Measurements from ENCODE around the gene SIN3A. TPM values are rescaled to one million over a fixed set of nuclear protein-coding genes. Genes with fewer than 3 reads are reported as not detected.

SIN3A gene
- total RNA-seq, 5 donors from 2014 or later (not counting 1 experiment from before 2014, with no cell fraction given): 117 to 137 (median 136) TPM

DNA sequence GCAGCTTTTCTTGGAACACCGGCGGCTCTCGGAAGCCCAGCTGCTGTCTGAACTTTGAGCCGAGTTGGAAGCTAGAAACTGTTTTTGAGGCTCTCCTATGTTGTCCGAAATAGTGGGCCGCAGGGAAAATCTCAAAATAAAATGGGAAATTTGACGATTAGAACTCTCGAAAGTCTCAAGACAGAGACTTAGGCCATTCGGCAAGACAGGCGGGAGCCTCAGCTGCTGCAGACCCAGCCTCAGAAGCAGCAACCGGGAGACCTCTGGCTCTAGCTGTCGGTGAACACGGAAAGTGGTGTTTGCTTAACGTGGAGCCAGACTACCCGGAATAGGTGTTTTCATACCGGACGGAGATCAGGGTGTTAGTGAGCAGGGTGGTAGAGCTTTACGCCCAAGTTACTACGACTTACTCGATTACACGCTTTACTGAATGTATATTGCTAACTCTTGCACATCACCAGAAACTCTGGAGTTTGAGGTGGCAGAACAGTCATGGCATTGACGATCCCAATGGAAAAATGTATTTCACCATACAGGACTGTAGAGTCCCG is 82.7 kb downstream of the SIN3A start:
- Mint-ChIP-seq H3K4me3 (peak overlapping the region; percentile 89 to 91 (median 90)), H3K9me3 (no peaks in the 10 kb centered on the region), H3K4me1 (peaks cover 16 to 27% (median 26%) of the 10 kb centered on the region in 3 donors), H3K27ac (peak overlapping the region; percentile 95), H3K36me3 (peaks cover 30% of the 10 kb centered on the region), H3K27me3 (no peaks in the 10 kb centered on the region)
- no peaks in the 10 kb centered on the region for H3K27me3 ChIP-seq (replicated peaks in 1 of 2; ENCODE audit: control insufficient read depth in 2 of 2, extremely low read depth in 1 of 2, insufficient read depth in 2 of 2, low read length in 1 of 2)
- CTCF ChIA-PET: interaction anchor here (0.6 to 2.3 kb wide), 11 partner anchors 10 to 431 kb away, joined by 3 to 16 read pairs (median 3); partner anchors contain the start of genes COX5A (in 1 of the 2), IMP3 (in 1 of the 2), PPCDC (in 1 of the 2) and SIN3A (in 1 of the 2)
- POLR2A ChIA-PET: interaction anchor here (0.6 to 1.2 kb wide), 2 partner anchors 21 to 314 kb away, joined by 3 read pairs; no protein-coding TSS in a partner anchor
- ATAC-seq (replicated peaks in 1 of 4) (peak in 1 of 4 experiments; percentile 12), DNase-seq (peak in 1 of 35 experiments; percentile 51)
- WGBS (ENCODE audit: insufficient coverage): 7% methylated on average over 14 of the region's 23 CpGs
- peak overlapping the region; percentile 91 to 93 for H3K4me3 ChIP-seq (ENCODE audit: control insufficient read depth in 1 of 2, extremely low read depth in 1 of 2, low read length in 1 of 2)
- H3K9me3 ChIP-seq: no peaks in the 10 kb centered on the region
- peak overlapping the region; percentile 92 for H3K27ac ChIP-seq (ENCODE audit: low read length)
- peaks cover 2 to 57% of the 10 kb centered on the region in 2 donors for H3K36me3 ChIP-seq (ENCODE audit: control insufficient read depth in 2 of 2, extremely low read depth in 1 of 2, insufficient read depth in 1 of 2, low read length in 1 of 2)
- H3K4me1 ChIP-seq (ENCODE audit: control insufficient read depth in 1 of 2, extremely low read depth in 1 of 2, insufficient read depth in 2 of 2, low read length in 2 of 2): peaks cover 3 to 18% of the 10 kb centered on the region in 2 experiments

DNA sequence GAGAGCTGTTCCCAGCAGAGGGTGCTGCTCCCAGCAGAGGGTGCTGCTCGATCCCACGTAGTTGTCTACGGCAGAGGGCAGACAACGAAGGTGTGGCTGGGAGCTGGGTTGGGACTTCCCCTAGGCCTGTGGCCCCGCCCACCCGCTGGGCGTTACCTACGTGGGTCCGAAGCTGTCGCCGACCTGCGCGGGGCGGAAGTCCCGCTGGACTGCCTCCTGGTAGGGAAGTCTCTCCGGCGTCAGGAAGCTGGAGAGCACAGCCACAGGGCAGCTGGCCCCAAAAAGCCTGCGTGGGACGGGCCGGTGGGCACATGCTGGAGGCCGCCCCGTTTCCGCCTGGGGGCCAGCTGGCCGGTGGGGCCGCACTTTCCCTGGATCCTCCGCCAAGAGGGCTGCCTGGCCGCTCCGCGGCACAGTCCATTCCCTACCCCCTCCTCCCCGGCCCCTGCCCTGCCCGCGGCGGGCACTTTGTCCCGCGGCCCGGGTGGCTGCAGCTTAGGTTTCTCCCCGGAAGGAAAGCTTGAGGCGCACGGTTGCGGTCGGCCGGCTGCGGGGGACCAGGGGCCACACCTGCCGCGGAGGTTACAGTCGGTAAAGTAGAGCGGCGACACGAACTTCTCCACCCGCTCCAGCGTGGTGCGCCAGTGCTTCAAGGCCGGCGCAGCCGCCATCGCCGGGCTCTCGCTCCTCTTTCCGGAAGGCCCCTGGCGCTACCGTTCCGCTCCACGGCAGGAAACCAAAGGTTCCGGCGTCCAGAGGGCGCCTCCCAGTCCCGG is 83.4 kb downstream of the SIN3A start, which contains the start of gene MAN2C1:
MAN2C1 (minus strand) TSS at position 695 of the 776 bp plus-strand sequence; CDS start at position 671, 24 bp downstream.
- Mint-ChIP-seq H3K27me3 (no peaks in the 10 kb centered on the region), H3K27ac (peak within 1 kb of the TSS; percentile 95), H3K36me3 (peaks cover 29% of the 10 kb centered on the region), H3K4me1 (peaks cover 16 to 27% (median 26%) of the 10 kb centered on the region in 3 donors), H3K4me3 (peak within 1 kb of the TSS; percentile 89 to 91 (median 90)), H3K9me3 (no peaks in the 10 kb centered on the region)
- Histone ChIP-seq H3K4me1 (ENCODE audit: control insufficient read depth in 1 of 2, extremely low read depth in 1 of 2, insufficient read depth in 2 of 2, low read length in 2 of 2) (peaks cover 3 to 18% of the 10 kb centered on the region in 2 experiments), H3K27ac (ENCODE audit: low read length) (peak within 1 kb of the TSS; percentile 92), H3K9me3 (no peaks in the 10 kb centered on the region), H3K4me3 (ENCODE audit: control insufficient read depth in 1 of 2, extremely low read depth in 1 of 2, low read length in 1 of 2) (peak within 1 kb of the TSS; percentile 91 to 93), H3K27me3 (replicated peaks in 1 of 2; ENCODE audit: control insufficient read depth in 2 of 2, extremely low read depth in 1 of 2, insufficient read depth in 2 of 2, low read length in 1 of 2) (no peaks in the 10 kb centered on the region), H3K36me3 (ENCODE audit: control insufficient read depth in 2 of 2, extremely low read depth in 1 of 2, insufficient read depth in 1 of 2, low read length in 1 of 2) (peaks cover 2 to 57% of the 10 kb centered on the region in 2 donors)
- ChIA-PET POLR2A (interaction anchor here (0.5 to 1.2 kb wide), 7 partner anchors 14 to 315 kb away, joined by 3 to 8 read pairs (median 3); partner anchors contain the start of gene SIN3A (in 1 of the 2)), CTCF (interaction anchor here (0.5 to 2.3 kb wide), 28 partner anchors 8 to 430 kb away, joined by 3 to 18 read pairs (median 4); partner anchors contain the start of genes COMMD4 (in 1 of the 2), COX5A (in 1 of the 2), IMP3 (in 1 of the 2) and NEIL1 (in 1 of the 2))
- WGBS (ENCODE audit: insufficient coverage): under 1% methylated on average over 57 of the region's 67 CpGs
- DNase-seq: peak; percentile 73 to 96 (median 84)
- peak; percentile 92 to 94 (median 92) for ATAC-seq (replicated peaks in 1 of 4)

DNA sequence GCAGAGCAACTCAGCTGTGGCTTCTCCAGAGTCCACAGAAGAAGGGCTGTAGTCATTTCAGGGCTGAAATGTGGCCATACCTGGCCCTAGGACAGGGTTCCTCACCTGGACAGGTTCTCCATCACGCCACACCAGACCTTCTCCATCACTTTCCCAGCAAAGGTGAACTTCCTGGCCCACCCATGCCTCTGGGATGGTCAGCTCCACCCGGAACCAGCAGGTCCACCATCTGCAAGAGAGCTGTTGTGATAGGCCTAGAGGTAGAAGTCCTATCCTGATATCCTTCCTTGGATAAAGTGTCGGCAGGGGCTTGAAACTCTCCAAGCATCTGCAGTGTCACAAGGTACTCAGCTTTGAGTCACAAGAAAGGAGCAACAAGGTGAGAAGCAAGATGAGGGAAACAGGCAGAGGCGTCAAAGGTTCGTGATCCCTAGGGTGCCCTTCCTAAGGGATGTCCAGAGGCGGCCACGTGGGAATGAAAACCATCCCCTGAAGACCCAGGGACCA is 84.0 kb downstream of the SIN3A start:
- H3K36me3 Mint-ChIP-seq: peaks cover 28% of the 10 kb centered on the region
- H3K36me3 ChIP-seq (ENCODE audit: control insufficient read depth in 2 of 2, extremely low read depth in 1 of 2, insufficient read depth in 1 of 2, low read length in 1 of 2): peaks cover 2 to 60% of the 10 kb centered on the region in 2 donors

DNA sequence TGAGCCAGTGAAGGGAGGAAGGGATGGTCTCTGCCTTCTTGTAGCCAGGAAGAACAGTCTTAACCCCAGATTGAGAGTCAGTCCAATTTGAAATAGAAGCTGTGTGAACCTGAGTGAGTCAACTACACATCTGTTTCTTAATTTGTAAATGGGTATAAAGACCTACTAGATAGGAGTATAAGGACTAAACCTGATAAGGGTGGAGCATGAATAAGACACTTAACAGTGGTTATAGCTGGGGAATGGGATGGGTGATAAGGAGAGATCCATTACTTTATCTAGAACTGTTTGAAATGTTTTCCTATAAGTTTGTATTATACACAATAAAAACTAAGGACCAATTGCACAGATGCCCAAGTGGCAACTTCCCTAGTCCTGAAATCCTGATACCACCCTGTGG is 84.5 kb downstream of the SIN3A start:
- CTCF ChIA-PET: interaction anchor here in 1 of 2 donors (1.0 to 1.7 kb wide), 8 partner anchors 9 to 274 kb away, joined by 3 to 17 read pairs (median 5); no protein-coding TSS in a partner anchor

More for the DNA sequence above, 84.0 kb downstream of the SIN3A start:
- DNase-seq: no peak
- Histone ChIP-seq H3K27me3 (replicated peaks in 1 of 2; ENCODE audit: control insufficient read depth in 2 of 2, extremely low read depth in 1 of 2, insufficient read depth in 2 of 2, low read length in 1 of 2) (no peaks in the 10 kb centered on the region), H3K27ac (ENCODE audit: low read length) (peak overlapping the region; percentile 92), H3K4me1 (ENCODE audit: control insufficient read depth in 1 of 2, extremely low read depth in 1 of 2, insufficient read depth in 2 of 2, low read length in 2 of 2) (peaks cover 3 to 18% of the 10 kb centered on the region in 2 experiments), H3K4me3 (ENCODE audit: control insufficient read depth in 1 of 2, extremely low read depth in 1 of 2, low read length in 1 of 2) (peak overlapping the region; percentile 91 to 93), H3K9me3 (no peaks in the 10 kb centered on the region)
- H3K27me3 Mint-ChIP-seq: no peaks in the 10 kb centered on the region
- 30% methylated on average over 6 of the region's 7 CpGs for WGBS (ENCODE audit: insufficient coverage)
- peak overlapping the region; percentile 66 to 95 for H3K27ac Mint-ChIP-seq
- no peaks in the 10 kb centered on the region for H3K9me3 Mint-ChIP-seq
- no peak for ATAC-seq (replicated peaks in 1 of 4)
- peaks cover 16 to 28% (median 27%) of the 10 kb centered on the region in 3 donors for H3K4me1 Mint-ChIP-seq
- POLR2A ChIA-PET: interaction anchor here (0.5 to 1.2 kb wide), 5 partner anchors 17 to 88 kb away, joined by 3 to 8 read pairs (median 3); partner anchors contain the start of gene SIN3A (in 1 of the 2)
- CTCF ChIA-PET: interaction anchor here (0.6 to 2.3 kb wide), 19 partner anchors 9 to 344 kb away, joined by 3 to 18 read pairs (median 4); partner anchors contain the start of genes COMMD4 (in 1 of the 2), IMP3 (in 1 of the 2), PPCDC (in 1 of the 2) and SIN3A (in 1 of the 2)
- H3K4me3 Mint-ChIP-seq: peak overlapping the region; percentile 89 to 91 (median 90)

DNA sequence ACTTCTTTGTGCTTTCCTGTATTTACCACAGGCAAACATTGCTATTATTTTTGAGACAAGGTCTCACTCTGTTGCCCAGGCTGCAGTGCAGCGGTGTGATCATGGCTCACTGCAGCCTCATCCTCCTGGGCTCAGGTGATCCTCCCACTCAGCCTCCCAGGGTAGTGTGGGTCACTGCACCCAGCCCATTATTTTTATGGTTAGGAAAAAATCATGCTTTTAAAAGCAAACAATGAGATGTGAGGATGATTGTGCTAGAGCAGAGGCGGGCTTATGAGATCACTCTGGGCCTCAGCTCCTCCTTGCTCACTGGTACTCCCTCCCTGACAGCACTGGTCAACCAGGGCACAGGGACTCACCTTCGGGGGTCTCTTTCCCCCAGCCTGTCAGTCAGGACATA is 85.3 kb downstream of the SIN3A start:
- Histone ChIP-seq H3K27me3 (replicated peaks in 1 of 2; ENCODE audit: control insufficient read depth in 2 of 2, extremely low read depth in 1 of 2, insufficient read depth in 2 of 2, low read length in 1 of 2) (no peaks in the 10 kb centered on the region), H3K4me1 (ENCODE audit: control insufficient read depth in 1 of 2, extremely low read depth in 1 of 2, insufficient read depth in 2 of 2, low read length in 2 of 2) (peaks cover 3 to 18% of the 10 kb centered on the region in 2 experiments), H3K4me3 (ENCODE audit: control insufficient read depth in 1 of 2, extremely low read depth in 1 of 2, low read length in 1 of 2) (no peak overlapping the region), H3K9me3 (no peaks in the 10 kb centered on the region), H3K27ac (ENCODE audit: low read length) (no peak overlapping the region), H3K36me3 (ENCODE audit: control insufficient read depth in 2 of 2, extremely low read depth in 1 of 2, insufficient read depth in 1 of 2, low read length in 1 of 2) (peaks cover 3 to 60% of the 10 kb centered on the region in 2 donors)
- Mint-ChIP-seq H3K36me3 (peaks cover 22% of the 10 kb centered on the region), H3K27ac (no peak overlapping the region), H3K9me3 (no peaks in the 10 kb centered on the region), H3K4me1 (peaks cover 16 to 28% (median 27%) of the 10 kb centered on the region in 3 donors), H3K4me3 (no peak overlapping the region), H3K27me3 (no peaks in the 10 kb centered on the region)
- ChIA-PET CTCF (interaction anchor here in 1 of 2 donors (1.4 kb wide), 1 partner anchor 275 kb away, joined by 7 read pairs; no protein-coding TSS in a partner anchor), POLR2A (no interaction called here)
- DNase-seq: no peak
- ATAC-seq (replicated peaks in 1 of 4): no peak
- no CpG with 5 or more reads among the region's 3 CpGs for WGBS (ENCODE audit: insufficient coverage)

More for the DNA sequence above, 84.5 kb downstream of the SIN3A start:
- Histone ChIP-seq H3K27ac (ENCODE audit: low read length) (peak overlapping the region; percentile 92), H3K9me3 (no peaks in the 10 kb centered on the region), H3K4me1 (ENCODE audit: control insufficient read depth in 1 of 2, extremely low read depth in 1 of 2, insufficient read depth in 2 of 2, low read length in 2 of 2) (peaks cover 3 to 18% of the 10 kb centered on the region in 2 experiments), H3K27me3 (replicated peaks in 1 of 2; ENCODE audit: control insufficient read depth in 2 of 2, extremely low read depth in 1 of 2, insufficient read depth in 2 of 2, low read length in 1 of 2) (no peaks in the 10 kb centered on the region), H3K36me3 (ENCODE audit: control insufficient read depth in 2 of 2, extremely low read depth in 1 of 2, insufficient read depth in 1 of 2, low read length in 1 of 2) (peaks cover 2 to 60% of the 10 kb centered on the region in 2 donors), H3K4me3 (ENCODE audit: control insufficient read depth in 1 of 2, extremely low read depth in 1 of 2, low read length in 1 of 2) (no peak overlapping the region)
- H3K27ac Mint-ChIP-seq: peak overlapping the region; percentile 61 to 95
- ATAC-seq (replicated peaks in 1 of 4) (no peak), DNase-seq (no peak)
- POLR2A ChIA-PET: interaction anchor here in 1 of 2 donors (0.8 kb wide), 1 partner anchor 16 kb away, joined by 3 read pairs; no protein-coding TSS in a partner anchor
- peaks cover 28% of the 10 kb centered on the region for H3K36me3 Mint-ChIP-seq
- no peaks in the 10 kb centered on the region for H3K27me3 Mint-ChIP-seq
- H3K9me3 Mint-ChIP-seq: no peaks in the 10 kb centered on the region
- peaks cover 16 to 28% (median 27%) of the 10 kb centered on the region in 3 donors for H3K4me1 Mint-ChIP-seq
- H3K4me3 Mint-ChIP-seq: peak overlapping the region; percentile 89 to 91 (median 90)

Measured in T-cell (primary cell).